Breast epithelium (tissue), 4 donors: Measurements from ENCODE around the gene TM9SF2. TPM values are rescaled to one million over a fixed set of nuclear protein-coding genes. Genes with fewer than 3 reads are reported as not detected.

Experiments
- DNase-seq, 2 donors: peaks; one replicate each; pipeline ENCODE4 v3.0.0-alpha.2; 2019; ENCODE audit warnings: low spot score in 2 of 2
- H3K27ac ChIP-seq, 2 donors: fragments of 200-600 bp; sonication (generic) in 1 of 2; one replicate each; pipeline ENCODE4 v1.5.1; 2016 to 2019; ENCODE audit warnings: mild to moderate bottlenecking in 1 of 2
- H3K27me3 ChIP-seq, 2 donors: fragments of 200-600 bp; sonication (generic) in 1 of 2; one replicate each; pipeline versions ENCODE4 v1.5.1 to v1.6.0; 2017 to 2019; ENCODE audit warnings: control low read depth in 1 of 2, mild to moderate bottlenecking in 1 of 2
- H3K36me3 ChIP-seq: fragments of 200-600 bp; one replicate; pipeline ENCODE4 v1.5.1; 2019
- H3K4me1 ChIP-seq, 2 donors: fragments of 200-600 bp; sonication (generic); one replicate each; pipeline ENCODE4 v1.5.1; 2016 to 2019; ENCODE audit warnings: control low read depth in 1 of 2
- H3K4me3 ChIP-seq, 3 donors: fragments of 200-600 bp; sonication (generic); 1 replicate in 2 of 3; 2 replicates in 1 of 3; pipeline ENCODE4 v1.5.1; 2016 to 2019; ENCODE audit warnings: mild to moderate bottlenecking in 3 of 3, moderate library complexity in 2 of 3
- H3K9me3 ChIP-seq, 2 donors: fragments of 200-600 bp; sonication (generic) in 1 of 2; one replicate each; pipeline ENCODE4 v1.5.1; 2016 to 2019; ENCODE audit warnings: control low read depth in 1 of 2
- POLR2A ChIP-seq: fragments of 450-650 bp; IDR thresholded peaks from one replicate; pipeline ENCODE4 v1.6.1; 2016; ENCODE audit warnings: antibody characterized with exemption, mild to moderate bottlenecking, moderate library complexity
- POLR2AphosphoS5 ChIP-seq, 3 donors: sonication (generic); formaldehyde crosslinking; IDR thresholded peaks; one replicate each; pipeline ENCODE4 v1.6.1; 2017; ENCODE audit warnings: antibody characterized with exemption in 3 of 3
- intact Hi-C: fragments of 100-400 bp; cut with DNase I; formaldehyde crosslinking; loops from one replicate; pipeline ENCODE4 v1.15.1; 2023; ENCODE audit warnings: low total_unique reads
- total RNA-seq, 3 donors: library from RNA; depleted of rRNA; stranded (reverse); fragments of >200 nt; gene quantifications; one replicate each; pipeline ENCODE4 v1.1.0, GENCODE V29; 2016
- TF ChIP-seq, protein P1 (sequence below), 3 donors: fragments of 450-650 bp; IDR thresholded peaks; one replicate each; pipeline ENCODE4 v1.5.1; 2016 to 2017; ENCODE audit warnings: antibody characterized with exemption in 3 of 3, mild to moderate bottlenecking in 3 of 3, moderate library complexity in 3 of 3

TM9SF2 gene
- total RNA-seq, 3 donors from 2014 or later, result 95.1 to 155 (median 107) TPM

- no peaks in the 10 kb centered on the region for H3K4me1 ChIP-seq
- H3K27me3 ChIP-seq, result no peaks in the 10 kb centered on the region
- TF ChIP-seq POLR2AphosphoS5 (IDR thresholded peaks at IDR 0.05), result no peak
- TF ChIP-seq, protein P1, sequence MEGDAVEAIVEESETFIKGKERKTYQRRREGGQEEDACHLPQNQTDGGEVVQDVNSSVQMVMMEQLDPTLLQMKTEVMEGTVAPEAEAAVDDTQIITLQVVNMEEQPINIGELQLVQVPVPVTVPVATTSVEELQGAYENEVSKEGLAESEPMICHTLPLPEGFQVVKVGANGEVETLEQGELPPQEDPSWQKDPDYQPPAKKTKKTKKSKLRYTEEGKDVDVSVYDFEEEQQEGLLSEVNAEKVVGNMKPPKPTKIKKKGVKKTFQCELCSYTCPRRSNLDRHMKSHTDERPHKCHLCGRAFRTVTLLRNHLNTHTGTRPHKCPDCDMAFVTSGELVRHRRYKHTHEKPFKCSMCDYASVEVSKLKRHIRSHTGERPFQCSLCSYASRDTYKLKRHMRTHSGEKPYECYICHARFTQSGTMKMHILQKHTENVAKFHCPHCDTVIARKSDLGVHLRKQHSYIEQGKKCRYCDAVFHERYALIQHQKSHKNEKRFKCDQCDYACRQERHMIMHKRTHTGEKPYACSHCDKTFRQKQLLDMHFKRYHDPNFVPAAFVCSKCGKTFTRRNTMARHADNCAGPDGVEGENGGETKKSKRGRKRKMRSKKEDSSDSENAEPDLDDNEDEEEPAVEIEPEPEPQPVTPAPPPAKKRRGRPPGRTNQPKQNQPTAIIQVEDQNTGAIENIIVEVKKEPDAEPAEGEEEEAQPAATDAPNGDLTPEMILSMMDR (IDR thresholded peaks at IDR 0.05), result no peak
- no peak for TF ChIP-seq POLR2A
- DNase-seq, result no peak
- intact Hi-C loops, result no loop called here
- H3K27ac ChIP-seq, result no peak overlapping the region
- no peaks in the 10 kb centered on the region for H3K9me3 ChIP-seq
- H3K4me3 ChIP-seq, result no peak overlapping the region
- no peaks in the 10 kb centered on the region for H3K36me3 ChIP-seq
Observed at GRCh38 chr13:99471221-99472121, 29.8 kb upstream of the TM9SF2 start.

DNA sequence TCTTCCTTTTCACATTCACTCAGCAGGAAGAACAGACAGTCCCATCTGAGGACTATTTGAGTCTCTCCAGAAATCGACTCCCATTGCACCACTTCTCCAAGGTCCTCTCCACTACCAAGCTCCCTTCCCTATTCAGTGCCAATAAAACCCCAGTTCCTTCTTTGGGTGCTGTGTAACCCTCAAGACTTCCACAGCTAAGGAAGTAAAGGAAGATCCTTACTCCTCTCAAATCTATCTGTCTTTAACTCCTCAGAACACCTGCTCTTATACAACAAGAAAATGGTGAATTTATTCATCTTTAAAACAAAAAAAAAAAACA is 29.2 kb upstream of the TM9SF2 start:
- DNase-seq, result no peak
- Histone ChIP-seq H3K4me1 (no peaks in the 10 kb centered on the region), H3K27ac (no peak overlapping the region), H3K36me3 (no peaks in the 10 kb centered on the region), H3K9me3 (no peaks in the 10 kb centered on the region), H3K27me3 (no peaks in the 10 kb centered on the region), H3K4me3 (no peak overlapping the region)
- intact Hi-C loops, result no loop called here
- TF ChIP-seq POLR2AphosphoS5 (IDR thresholded peaks at IDR 0.05), result no peak

DNA sequence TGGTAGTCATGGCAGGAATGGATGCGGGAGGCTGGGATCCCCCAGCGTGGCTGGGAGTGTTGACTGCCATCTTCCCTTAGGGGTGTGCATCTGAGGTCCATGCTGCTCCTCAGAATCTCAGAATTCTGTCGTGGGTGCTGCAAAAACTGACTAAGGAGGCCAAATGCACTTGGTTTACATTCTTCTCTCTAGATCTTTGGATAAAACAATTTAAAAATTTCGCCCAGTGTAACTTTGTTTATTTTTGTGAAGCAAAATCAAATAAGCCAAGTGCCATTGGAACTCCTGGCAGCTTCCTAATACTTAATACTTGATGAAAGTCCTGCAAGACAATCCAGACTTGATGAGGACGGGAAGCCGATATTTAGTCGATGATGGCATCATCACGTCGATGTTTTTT is 27.8 kb upstream of the TM9SF2 start:
- no peak for DNase-seq
- Histone ChIP-seq H3K4me3 (no peak overlapping the region), H3K27ac (no peak overlapping the region), H3K4me1 (no peaks in the 10 kb centered on the region), H3K36me3 (no peaks in the 10 kb centered on the region), H3K9me3 (no peaks in the 10 kb centered on the region), H3K27me3 (no peaks in the 10 kb centered on the region)
- intact Hi-C loops, result no loop called here
- TF ChIP-seq POLR2A, result no peak
- TF ChIP-seq POLR2AphosphoS5 (IDR thresholded peaks at IDR 0.05), result no peak

DNA sequence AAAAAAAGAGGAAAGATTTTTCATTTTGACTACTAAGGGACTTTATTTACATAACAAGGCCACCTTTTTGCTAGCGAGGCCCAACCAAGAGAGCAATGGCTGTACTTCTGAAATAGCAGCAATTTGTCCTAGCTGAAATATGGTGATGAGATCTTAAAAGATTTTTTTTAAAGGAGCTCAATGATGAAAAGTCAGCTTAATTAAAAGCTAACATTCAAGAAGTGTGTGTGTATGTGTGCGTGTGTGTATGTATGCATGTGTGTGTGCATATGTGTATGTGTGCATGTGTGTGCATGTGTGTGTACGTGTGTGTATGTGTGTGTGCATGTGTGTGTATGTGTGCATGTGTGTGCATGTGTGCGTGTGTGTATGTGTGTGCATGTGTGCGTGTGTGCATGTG is 24.6 kb upstream of the TM9SF2 start:
- H3K36me3 ChIP-seq, result no peaks in the 10 kb centered on the region

GRCh38 chr13:99477493-99477892 is 23.8 kb upstream of the TM9SF2 start:
- intact Hi-C loops, result no loop called here
- TF ChIP-seq, protein P1 (IDR thresholded peaks at IDR 0.05), result no peak
- TF ChIP-seq POLR2AphosphoS5 (IDR thresholded peaks at IDR 0.05), result no peak

More for the DNA sequence above, 24.6 kb upstream of the TM9SF2 start:
- DNase-seq, result no peak
- H3K4me3 ChIP-seq, result no peak overlapping the region
- no peaks in the 10 kb centered on the region for H3K9me3 ChIP-seq
- TF ChIP-seq POLR2AphosphoS5 (IDR thresholded peaks at IDR 0.05) (no peak), POLR2A (no peak)
- TF ChIP-seq, protein P1 (IDR thresholded peaks at IDR 0.05), result no peak
- no peaks in the 10 kb centered on the region for H3K27me3 ChIP-seq
- H3K27ac ChIP-seq, result no peak overlapping the region
- H3K4me1 ChIP-seq, result no peaks in the 10 kb centered on the region
- intact Hi-C loops, result no loop called here

GRCh38 chr13:99481366-99481765 is 19.9 kb upstream of the TM9SF2 start:
- H3K36me3 ChIP-seq, result no peaks in the 10 kb centered on the region
- no peaks in the 10 kb centered on the region for H3K4me1 ChIP-seq
- no peaks in the 10 kb centered on the region for H3K27me3 ChIP-seq
- no peak overlapping the region for H3K27ac ChIP-seq
- H3K4me3 ChIP-seq, result no peak overlapping the region
- no peak for DNase-seq
- intact Hi-C loops, result no loop called here
- H3K9me3 ChIP-seq, result no peaks in the 10 kb centered on the region
- TF ChIP-seq POLR2AphosphoS5 (IDR thresholded peaks at IDR 0.05) (no peak), POLR2A (no peak)
- TF ChIP-seq, protein P1 (IDR thresholded peaks at IDR 0.05), result no peak

More at GRCh38 chr13:99477493-99477892, 23.8 kb upstream of the TM9SF2 start:
- H3K9me3 ChIP-seq, result no peaks in the 10 kb centered on the region
- no peaks in the 10 kb centered on the region for H3K27me3 ChIP-seq
- H3K36me3 ChIP-seq, result no peaks in the 10 kb centered on the region
- H3K27ac ChIP-seq, result no peak overlapping the region
- DNase-seq, result no peak
- H3K4me1 ChIP-seq, result no peaks in the 10 kb centered on the region
- no peak overlapping the region for H3K4me3 ChIP-seq
